GM18499 (cell line): ENCODE measurements around the gene KRTAP4-5.
"Not testable (repeated sequence)": the region's sequence is repeated elsewhere in the genome, so short reads cannot be mapped to it uniquely, and the experiment has no call there.

Experiments
- ATAC-seq: cut with Tn5 transposase; IDR thresholded peaks from one replicate; pipeline ENCODE4 v1.9.1; 2021; ENCODE audit warnings: moderate number of reproducible peaks; ENCODE audit not compliant: insufficient read depth, unreplicated experiment

KRTAP4-5 gene

GRCh38 chr17:41148971-41149651 is 514 bp downstream of the KRTAP4-5 start:
- ATAC-seq = not testable (repeated sequence)

GRCh38 chr17:41147531-41148204 is 2.0 kb downstream of the KRTAP4-5 start:
- no peak for ATAC-seq

GRCh38 chr17:41145261-41145660 is 4.4 kb downstream of the KRTAP4-5 start:
- no peak for ATAC-seq

- no peak for ATAC-seq
These were observed 4.8 kb downstream of the KRTAP4-5 start for GRCh38 chr17:41144846-41145245.

- no peak for ATAC-seq
These were observed 8.3 kb downstream of the KRTAP4-5 start for GRCh38 chr17:41141361-41141760.

- no peak for ATAC-seq
These were observed 9.1 kb downstream of the KRTAP4-5 start, which contains the start of gene KRTAP4-6 for GRCh38 chr17:41140360-41141131. Gene KRTAP4-6 (minus strand): TSS chr17:41140544. CDS start chr17:41140487, 57 bp downstream.

- ATAC-seq = not testable (repeated sequence)
These were observed 9.8 kb downstream of the KRTAP4-5 start for GRCh38 chr17:41139865-41140264.

GRCh38 chr17:41133880-41134735 is 15.5 kb downstream of the KRTAP4-5 start:
- no peak for ATAC-seq

GRCh38 chr17:41131979-41132378 is 17.6 kb downstream of the KRTAP4-5 start:
- ATAC-seq = no peak

GRCh38 chr17:41127371-41127770 is 22.3 kb downstream of the KRTAP4-5 start:
- ATAC-seq = no peak

- no peak for ATAC-seq
These were observed 23.2 kb downstream of the KRTAP4-5 start for GRCh38 chr17:41126412-41126811.

- no peak for ATAC-seq
These were observed 24.6 kb downstream of the KRTAP4-5 start for GRCh38 chr17:41125064-41125463.

- ATAC-seq = not testable (repeated sequence)
These were observed 25.6 kb downstream of the KRTAP4-5 start, which contains the start of gene KRTAP4-12 for GRCh38 chr17:41123991-41124371. Gene KRTAP4-12 (minus strand): TSS chr17:41124182. CDS start chr17:41124122, 60 bp downstream.

- ATAC-seq = not testable (repeated sequence)
These were observed 26.2 kb downstream of the KRTAP4-5 start for GRCh38 chr17:41123292-41123990.

GRCh38 chr17:41121742-41122141 is 27.9 kb downstream of the KRTAP4-5 start:
- no peak for ATAC-seq

- ATAC-seq = not testable (repeated sequence)
These were observed 29.6 kb downstream of the KRTAP4-5 start for GRCh38 chr17:41119696-41120690.

GRCh38 chr17:41118721-41119120 is 30.9 kb downstream of the KRTAP4-5 start:
- no peak for ATAC-seq

- ATAC-seq = not testable (repeated sequence)
These were observed 31.7 kb downstream of the KRTAP4-5 start, which contains the start of gene KRTAP4-11 for GRCh38 chr17:41117846-41118386. Gene KRTAP4-11 (minus strand): TSS chr17:41118373. CDS start chr17:41118315, 58 bp downstream.
